Stimulated activated CD4-positive, alpha-beta T cell treated with anti-CD3 and anti-CD28 coated beads, Interleukin-4, amount 100 ng/mL, for 4 hours (primary cell): ENCODE data around the gene CCDC157.
A peak's percentile ranks its signal among the peaks of the same experiment; 100 is the strongest.
"Not testable (repeated sequence)": the region's sequence is repeated elsewhere in the genome, so short reads cannot be mapped to it uniquely, and the experiment has no call there.

ENCODE experiments used
- DNase-seq, 2 experiments: peaks; one replicate each; pipeline ENCODE4 v3.0.0-alpha.2; 2020

Gene CCDC157

DNA sequence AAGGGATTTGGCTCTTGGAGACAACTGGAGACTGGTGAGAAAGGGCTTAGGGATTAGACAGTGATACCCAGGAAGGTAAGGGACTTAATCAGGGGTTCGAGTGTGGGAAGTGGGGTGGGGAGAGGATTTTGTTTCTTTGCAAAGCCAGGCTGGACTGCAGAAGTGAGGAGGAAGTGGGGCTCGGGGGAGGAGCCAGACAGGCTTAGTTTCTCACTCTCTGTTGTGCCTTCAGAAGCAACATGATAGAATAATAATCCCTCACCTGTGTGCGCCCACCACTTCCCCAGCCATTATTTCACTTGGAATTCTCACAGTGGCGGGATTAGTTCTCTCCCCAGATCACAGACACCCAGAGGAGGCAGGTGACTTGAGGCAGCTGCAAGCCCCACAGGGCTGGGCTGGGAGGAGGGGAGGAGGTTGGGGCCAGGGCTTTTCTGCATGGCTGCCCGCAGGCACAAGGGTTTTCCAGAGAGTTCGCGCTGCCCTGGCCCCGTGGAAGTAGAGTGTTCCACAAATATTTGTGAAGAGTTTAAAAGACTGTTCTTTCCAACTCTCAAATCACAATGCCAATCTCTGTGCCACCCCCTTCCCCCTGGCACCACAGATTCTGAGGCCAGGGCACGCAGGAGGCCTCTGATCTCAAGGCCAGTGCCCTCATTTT, 36.0 kb downstream of the CCDC157 start:
- DNase-seq: no peak

DNA sequence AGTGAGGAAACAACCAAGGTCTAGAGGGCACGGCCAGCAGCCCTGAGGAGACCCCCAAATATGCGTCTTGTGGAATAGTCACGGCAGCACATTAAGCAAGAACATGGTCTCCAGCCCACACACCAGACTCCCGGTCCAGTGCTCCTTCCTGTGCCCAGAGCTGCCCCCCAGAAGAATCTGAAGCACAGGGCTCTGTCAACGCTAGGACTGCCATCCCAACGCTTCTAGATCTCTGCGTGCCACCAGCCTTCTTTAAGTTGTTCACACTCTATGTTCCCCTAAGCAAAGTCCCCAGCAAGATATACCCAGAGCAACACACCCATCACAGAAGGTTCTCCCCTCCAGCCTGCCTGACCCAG, 36.5 kb downstream of the CCDC157 start:
- DNase-seq: no peak

DNA sequence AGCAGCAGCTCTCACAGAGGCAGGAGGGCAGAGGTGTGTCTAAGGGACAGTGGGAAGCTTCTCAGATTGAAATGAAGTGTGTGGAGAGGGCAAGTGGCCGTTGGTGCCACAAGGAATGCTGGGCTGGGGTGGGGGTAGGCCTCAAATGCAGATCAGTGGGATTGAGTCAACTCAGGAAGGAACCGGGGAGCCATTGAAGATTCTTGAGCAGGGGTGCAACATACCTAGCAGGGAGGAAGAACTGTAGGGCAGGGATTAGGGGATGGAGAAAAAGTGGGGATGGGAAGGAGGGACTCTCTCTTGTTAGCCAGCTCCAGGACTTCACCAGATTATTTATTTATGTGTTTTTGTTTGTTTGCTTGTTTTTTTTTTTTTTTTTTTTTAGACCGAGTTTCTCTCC, 37.1 kb downstream of the CCDC157 start:
- no peak for DNase-seq

GRCh38 chr22:30396871-30397655, 40.3 kb downstream of the CCDC157 start, which contains the start of gene SEC14L2:
Gene SEC14L2 (plus strand): TSS chr22:30397018. CDS start chr22:30397117, 99 bp downstream.
- DNase-seq: peak; percentile 54 to 69

- no peak for DNase-seq
Observed at GRCh38 chr22:30397656-30398635, 41.1 kb downstream of the CCDC157 start.

DNA sequence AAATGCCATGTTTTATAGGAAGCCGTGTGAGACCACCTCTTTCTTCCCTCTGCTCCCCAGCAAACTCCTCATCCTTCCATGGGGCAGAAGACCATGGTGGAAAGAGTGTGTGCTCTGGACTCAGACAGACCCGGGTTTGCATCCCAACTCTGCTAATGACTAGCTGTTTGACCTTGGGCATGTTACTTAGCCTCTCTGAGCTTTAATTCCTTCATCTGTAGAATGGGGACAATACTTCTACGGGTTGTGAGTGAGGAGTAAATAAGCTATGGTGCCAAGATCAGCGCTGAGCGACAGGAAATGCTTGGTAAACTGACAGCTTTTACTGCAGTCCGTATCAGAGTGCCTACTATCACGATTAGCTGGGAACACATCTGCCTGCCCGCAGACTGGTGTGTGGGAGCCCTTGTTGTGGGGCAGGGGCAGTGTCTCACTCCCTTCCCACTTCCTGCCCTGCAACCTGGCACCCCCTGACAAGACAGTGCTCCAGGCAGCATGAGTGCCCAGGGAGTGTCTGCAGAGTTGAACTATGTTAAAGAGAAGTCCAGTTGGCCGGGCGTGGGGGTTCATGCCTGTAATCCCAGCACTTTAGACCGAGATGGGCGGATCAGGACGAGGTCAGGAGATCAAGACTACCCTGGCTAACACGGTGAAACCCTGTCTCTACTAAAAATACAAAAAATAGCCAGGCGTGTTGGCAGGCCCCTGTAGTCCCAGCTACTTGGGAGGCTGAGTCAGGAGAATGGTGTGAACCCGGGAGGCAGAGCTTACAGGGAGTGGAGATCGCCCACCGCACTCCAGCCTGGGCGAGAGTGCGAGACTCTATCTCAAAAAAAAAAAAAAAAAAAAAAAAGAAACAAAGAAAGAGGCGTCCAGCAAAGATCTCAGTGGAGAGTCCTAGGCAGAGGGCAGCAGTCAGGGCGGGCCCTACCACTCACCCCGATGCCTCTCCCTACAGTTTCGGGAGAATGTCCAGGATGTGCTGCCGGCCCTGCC, 42.2 kb downstream of the CCDC157 start:
- DNase-seq: no peak

DNA sequence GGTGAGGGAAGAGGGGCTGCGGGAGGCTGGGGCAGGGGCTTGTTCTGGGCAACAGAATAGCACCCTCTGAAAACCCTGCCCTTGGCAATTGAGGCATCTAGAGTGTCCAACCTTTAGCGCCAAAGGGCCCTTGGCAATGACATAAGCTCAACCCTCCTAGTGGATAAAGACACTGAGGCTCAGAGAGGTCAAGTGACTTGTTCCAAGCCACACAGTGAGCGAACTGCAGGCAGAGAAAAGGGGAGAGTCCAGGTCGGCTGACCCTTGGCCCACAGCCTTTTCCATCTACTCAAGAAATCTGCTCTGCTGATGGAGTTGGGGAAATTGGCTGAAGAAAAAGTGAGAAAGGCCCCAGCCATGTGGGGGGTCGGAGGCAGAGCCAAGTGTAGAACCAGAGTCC, 42.9 kb downstream of the CCDC157 start:
- DNase-seq: no peak

- no peak for DNase-seq
Observed at GRCh38 chr22:30400159-30400558, 43.4 kb downstream of the CCDC157 start.

GRCh38 chr22:30401024-30401423, 44.2 kb downstream of the CCDC157 start:
- not testable (repeated sequence) for DNase-seq

DNA sequence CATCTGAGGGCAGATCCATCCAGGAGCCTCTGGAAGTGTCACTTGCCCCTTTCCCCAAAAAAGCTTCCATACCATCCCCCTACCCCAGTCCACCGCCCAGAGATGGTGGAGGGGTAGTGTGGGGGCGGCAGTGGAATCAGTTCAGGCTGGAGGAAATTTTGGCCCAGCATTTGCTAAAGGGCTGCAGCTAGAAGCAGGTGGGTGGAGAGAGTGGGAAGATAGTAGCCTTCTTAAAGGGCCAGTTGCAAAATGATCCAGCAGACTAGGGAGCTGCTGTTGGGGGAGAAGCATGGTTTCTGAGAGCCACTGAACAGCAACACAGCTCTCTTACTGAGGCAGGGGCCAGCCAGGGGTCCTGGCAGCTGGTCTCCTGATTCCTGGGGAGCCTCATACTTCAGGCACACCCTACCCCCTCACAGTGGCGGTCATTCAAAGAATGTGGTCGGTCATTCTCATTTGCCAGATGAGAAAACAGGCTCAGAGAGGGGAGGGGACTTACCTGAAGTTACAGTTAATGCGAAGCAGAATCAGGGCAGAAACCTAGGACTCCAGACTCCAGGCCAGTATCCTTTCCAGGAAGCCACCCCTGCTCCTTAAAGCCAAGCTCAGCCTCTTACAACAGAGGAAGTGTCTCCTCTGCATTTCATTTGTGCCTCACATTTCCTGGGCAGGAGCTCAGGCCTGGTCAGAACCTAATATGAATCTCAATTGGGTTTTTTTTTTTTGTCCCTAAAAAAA, 45.4 kb downstream of the CCDC157 start:
- DNase-seq: no peak

DNA sequence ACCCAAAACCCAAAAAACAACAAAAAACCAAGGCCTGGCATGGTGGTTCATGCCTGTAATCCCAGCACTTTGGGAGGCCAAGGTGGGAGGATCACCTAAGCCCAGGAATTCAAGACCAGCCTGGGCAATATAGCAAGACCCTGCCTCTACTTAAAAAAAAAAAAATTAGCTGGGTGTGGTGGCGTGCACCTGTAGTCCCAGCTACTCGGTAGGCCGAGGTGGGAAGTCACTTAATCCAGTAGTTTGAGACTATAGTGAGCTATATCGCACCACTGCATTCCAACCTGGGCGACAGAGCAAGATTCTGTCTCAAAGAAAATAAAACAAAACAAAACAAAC, 45.9 kb downstream of the CCDC157 start:
- DNase-seq: not testable (repeated sequence)

GRCh38 chr22:30404307-30404706, 47.5 kb downstream of the CCDC157 start:
- DNase-seq: no peak

DNA sequence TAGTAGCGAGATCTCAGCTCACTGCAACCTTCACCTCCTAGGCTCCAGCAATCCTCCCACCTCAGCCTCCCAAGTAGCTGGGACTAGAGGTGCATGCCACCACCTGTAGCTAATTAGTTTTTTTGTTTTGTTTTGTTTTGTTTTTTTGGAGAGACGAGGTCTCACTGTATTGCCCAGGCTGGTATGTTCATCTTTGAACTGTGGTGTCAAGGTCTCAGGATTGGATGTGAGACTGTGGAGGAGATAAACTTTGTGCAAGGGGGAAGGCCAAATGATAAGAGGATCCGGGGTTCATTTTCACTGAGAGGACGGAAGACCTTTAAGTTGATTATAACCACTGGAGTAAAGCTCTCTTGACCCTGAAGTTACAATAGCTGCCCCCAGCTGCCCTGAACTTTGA, 48.9 kb downstream of the CCDC157 start:
- DNase-seq: no peak

DNA sequence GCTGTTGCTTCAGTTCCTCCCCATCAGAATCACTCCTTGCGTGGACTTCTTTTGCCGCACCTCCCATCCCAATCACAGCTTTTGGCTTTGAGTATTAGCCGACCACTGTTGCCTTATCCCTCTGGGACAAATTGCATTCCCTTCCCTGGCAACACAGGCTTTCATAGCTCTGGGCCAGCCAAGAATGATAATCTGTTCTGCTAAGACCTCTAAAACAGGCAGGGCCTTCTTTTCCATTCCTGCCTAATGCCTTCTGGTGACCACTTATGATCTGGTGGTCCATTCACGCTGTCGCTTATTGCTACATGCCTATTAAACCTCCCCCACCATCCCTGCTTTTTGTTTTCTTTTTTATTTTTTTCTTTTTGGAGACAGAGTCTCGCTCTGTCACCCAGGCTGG, 49.6 kb downstream of the CCDC157 start:
- no peak for DNase-seq

GRCh38 chr22:30408388-30409102, 51.7 kb downstream of the CCDC157 start:
- no peak for DNase-seq

GRCh38 chr22:30411780-30412179, 55.0 kb downstream of the CCDC157 start:
- no peak for DNase-seq

DNA sequence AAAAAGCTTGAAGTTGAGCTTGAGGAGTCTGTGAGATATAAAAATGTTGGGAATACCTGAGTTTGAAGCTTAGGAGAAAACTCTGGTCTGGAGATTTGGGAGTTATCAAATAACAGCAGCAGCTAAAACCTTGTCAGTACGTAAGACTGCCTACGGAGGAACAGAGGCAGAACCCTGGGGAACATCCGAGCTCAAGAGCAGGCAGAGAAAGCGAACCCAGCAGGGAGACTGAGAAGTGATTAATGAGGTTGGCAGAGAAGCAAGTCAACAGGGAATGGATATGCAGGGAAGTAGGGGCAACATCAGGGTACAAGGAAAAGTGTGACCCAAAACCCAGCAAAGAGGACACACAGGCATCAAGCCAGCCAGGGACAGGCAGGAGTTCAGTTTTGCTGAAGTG, 56.2 kb downstream of the CCDC157 start:
- no peak for DNase-seq

DNA sequence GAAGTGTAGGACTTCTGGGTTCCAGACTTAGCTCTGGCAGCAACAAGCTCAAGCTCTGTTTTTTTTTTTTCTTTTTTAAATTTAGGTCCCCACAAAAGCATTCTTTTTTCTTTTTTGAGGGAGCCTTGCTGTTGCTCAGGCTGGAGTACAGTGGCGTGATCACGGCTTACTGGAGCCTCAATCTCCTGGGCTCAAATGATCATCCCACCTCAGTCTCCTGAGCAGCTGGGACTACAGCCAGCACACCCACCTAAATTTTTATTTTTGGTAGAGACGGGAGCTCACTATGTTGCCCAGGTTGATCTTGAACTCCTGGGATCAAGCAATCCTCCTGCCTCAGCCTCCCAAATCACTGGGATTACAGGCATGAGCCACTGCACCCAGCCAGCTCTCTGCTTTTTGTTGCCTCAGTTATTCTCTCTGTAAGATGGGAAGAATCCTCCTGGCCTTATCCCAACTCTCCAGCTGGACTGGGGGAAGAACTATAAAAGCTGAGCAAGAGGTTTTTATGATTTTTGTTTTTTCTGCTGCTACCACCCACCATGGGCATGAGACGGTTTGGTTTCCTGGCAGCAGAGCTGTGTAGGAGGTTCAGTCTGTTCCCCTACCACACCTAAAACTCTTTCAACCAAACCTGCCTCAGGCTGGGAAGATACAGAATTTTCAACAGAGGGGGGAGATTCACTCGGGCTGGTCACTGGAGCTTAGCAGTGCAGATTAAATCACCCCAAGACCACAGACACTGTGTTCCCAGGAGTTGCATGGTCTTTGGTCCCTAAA, 57.1 kb downstream of the CCDC157 start:
- peak in 1 of 2 experiments; percentile 19 for DNase-seq

- DNase-seq: no peak
Observed at GRCh38 chr22:30414525-30415047, 57.8 kb downstream of the CCDC157 start.

DNA sequence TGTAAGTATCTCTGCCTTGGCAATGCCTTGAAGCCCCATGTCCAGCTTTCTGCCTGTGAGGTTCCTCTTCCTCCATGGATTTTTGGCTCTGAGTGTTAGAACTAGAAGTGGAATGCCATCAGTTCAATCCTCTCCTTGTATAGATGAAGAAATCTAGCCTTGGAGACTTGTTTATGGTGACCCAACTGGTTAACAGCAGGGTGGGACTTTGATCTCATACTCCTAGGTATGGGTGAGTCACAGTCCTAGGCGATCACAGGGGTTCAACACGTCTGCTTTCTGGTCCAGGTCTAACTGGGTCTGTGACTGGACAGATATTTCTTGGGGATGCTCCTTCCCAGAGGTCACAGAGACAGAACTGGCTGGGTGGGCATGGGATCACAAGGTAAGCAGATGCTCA, 59.6 kb downstream of the CCDC157 start:
- no peak for DNase-seq
